Mucosa of gallbladder (tissue), 1 donor: ENCODE data around the gene ANKH. TPM values are rescaled to one million over a fixed set of nuclear protein-coding genes. Genes with fewer than 3 reads are reported as not detected.

Source experiments
- DNase-seq: peaks from one replicate; pipeline ENCODE4 v3.0.0-alpha.2; 2020; ENCODE audit warnings: low spot score
- total RNA-seq: library from RNA; stranded (reverse); gene quantifications from one replicate; pipeline ENCODE4 v1.2.1, GENCODE V29; 2021
- donor health status: DM: no; HTN: no; CAD: no.

The ANKH gene
- total RNA-seq, 1 donor from 2014 or later: 73.7 TPM

- DNase-seq: no peak
These were observed 156.1 kb downstream of the ANKH start for GRCh38 chr5:14715481-14715880.

- no peak for DNase-seq
These were observed 156.9 kb downstream of the ANKH start for GRCh38 chr5:14714706-14715105.

GRCh38 chr5:14713476-14714390, 157.8 kb downstream of the ANKH start:
- DNase-seq: no peak

GRCh38 chr5:14712666-14713065, 158.9 kb downstream of the ANKH start:
- DNase-seq: no peak

GRCh38 chr5:14712131-14712530, 159.4 kb downstream of the ANKH start:
- no peak for DNase-seq

GRCh38 chr5:14710313-14710994, 161.1 kb downstream of the ANKH start:
- no peak for DNase-seq

GRCh38 chr5:14708551-14708950, 163.0 kb downstream of the ANKH start:
- DNase-seq: no peak

- DNase-seq: no peak
These were observed 163.7 kb downstream of the ANKH start for GRCh38 chr5:14707811-14708390.

- DNase-seq: no peak
These were observed 165.0 kb downstream of the ANKH start for GRCh38 chr5:14706615-14707021.

GRCh38 chr5:14705556-14705955, 166.0 kb downstream of the ANKH start:
- no peak for DNase-seq

- no peak for DNase-seq
These were observed 169.2 kb downstream of the ANKH start for GRCh38 chr5:14702238-14702839.

- no peak for DNase-seq
These were observed 170.0 kb downstream of the ANKH start for GRCh38 chr5:14701556-14701955.

GRCh38 chr5:14700478-14701436, 170.8 kb downstream of the ANKH start:
- no peak for DNase-seq

GRCh38 chr5:14699807-14700400, 171.7 kb downstream of the ANKH start:
- DNase-seq: no peak

GRCh38 chr5:14699159-14699558, 172.4 kb downstream of the ANKH start:
- no peak for DNase-seq

- DNase-seq: no peak
These were observed 173.1 kb downstream of the ANKH start for GRCh38 chr5:14698495-14698894.

GRCh38 chr5:14696851-14697250, 174.7 kb downstream of the ANKH start:
- no peak for DNase-seq

GRCh38 chr5:14696057-14696456, 175.5 kb downstream of the ANKH start:
- no peak for DNase-seq

GRCh38 chr5:14695152-14695551, 176.4 kb downstream of the ANKH start:
- DNase-seq: no peak

- DNase-seq: no peak
These were observed 178.5 kb downstream of the ANKH start for GRCh38 chr5:14693070-14693469.
